Ishikawa (cell line): ENCODE results near the gene CYP11A1.

ENCODE experiments used
- REST ChIP-seq: IDR thresholded peaks from 2 replicates; pipeline ENCODE4 v1.6.1; 2012; ENCODE audit warnings: low read depth, mild to moderate bottlenecking
- YY1 ChIP-seq: IDR thresholded peaks from 2 replicates; pipeline ENCODE4 v1.6.1; 2012; ENCODE audit warnings: low read depth

GRCh38 chr15:74367296-74367854 is at the start of gene CYP11A1:
- TF ChIP-seq REST (no peak), YY1 (no peak)
